HG02623 (cell line): Measurements from ENCODE around the gene IL21.
"Not testable (repeated sequence)": the region's sequence is repeated elsewhere in the genome, so short reads cannot be mapped to it uniquely, and the experiment has no call there.

Experiments used
- ATAC-seq: cut with Tn5 transposase; IDR thresholded peaks from one replicate; pipeline ENCODE4 v1.9.1; 2021; ENCODE audit warnings: moderate library complexity; ENCODE audit not compliant: unreplicated experiment

Gene IL21

GRCh38 chr4:122621016-122621507, at the start of gene IL21:
TSS of gene IL21 (minus strand) at chr4:122621066. CDS start at chr4:122621011, 55 bp downstream.
- ATAC-seq = no peak

- ATAC-seq = no peak
Observed at GRCh38 chr4:122669911-122670738, 49.3 kb upstream of the IL21 start.

- ATAC-seq = no peak
Observed at GRCh38 chr4:122668241-122668640, 47.4 kb upstream of the IL21 start.

GRCh38 chr4:122666527-122667245, 45.8 kb upstream of the IL21 start:
- no peak for ATAC-seq

GRCh38 chr4:122665161-122665929, 44.5 kb upstream of the IL21 start:
- ATAC-seq = no peak

- ATAC-seq = no peak
Observed at GRCh38 chr4:122663814-122664610, 43.1 kb upstream of the IL21 start.

GRCh38 chr4:122663291-122663690, 42.4 kb upstream of the IL21 start:
- no peak for ATAC-seq

- ATAC-seq = no peak
Observed at GRCh38 chr4:122662701-122663100, 41.8 kb upstream of the IL21 start.

- ATAC-seq = no peak
Observed at GRCh38 chr4:122661176-122662160, 40.6 kb upstream of the IL21 start.

GRCh38 chr4:122658818-122659295, 38.0 kb upstream of the IL21 start:
- peak; percentile 84 for ATAC-seq

GRCh38 chr4:122658377-122658776, 37.5 kb upstream of the IL21 start:
- ATAC-seq = no peak

GRCh38 chr4:122657553-122657952, 36.7 kb upstream of the IL21 start:
- no peak for ATAC-seq

GRCh38 chr4:122656583-122656982, 35.7 kb upstream of the IL21 start:
- not testable (repeated sequence) for ATAC-seq

- no peak for ATAC-seq
Observed at GRCh38 chr4:122652379-122652778, 31.5 kb upstream of the IL21 start.

GRCh38 chr4:122650148-122650547, 29.3 kb upstream of the IL21 start:
- ATAC-seq = no peak

GRCh38 chr4:122647656-122648055, 26.8 kb upstream of the IL21 start:
- no peak for ATAC-seq

- no peak for ATAC-seq
Observed at GRCh38 chr4:122643257-122643656, 22.4 kb upstream of the IL21 start.

- no peak for ATAC-seq
Observed at GRCh38 chr4:122639181-122639580, 18.3 kb upstream of the IL21 start.

- ATAC-seq = no peak
Observed at GRCh38 chr4:122636697-122637096, 15.8 kb upstream of the IL21 start.
